SW 1271 (cell line): ENCODE measurements around the gene ZNF878.
A peak's percentile ranks its signal among the peaks of the same experiment; 100 is the strongest.
"Not testable (repeated sequence)": the region's sequence is repeated elsewhere in the genome, so short reads cannot be mapped to it uniquely, and the experiment has no call there.

ENCODE experiments used
- DNase-seq, 2 experiments: peaks; one replicate each; lab custom pipeline; 2025; lab: John Stamatoyannopoulos, UW

Gene ZNF878

GRCh38 chr19:12052497-12053169 is at the start of gene ZNF878:
Gene ZNF878, minus strand, starts transcription at chr19:12052961. Its CDS starts 160 bp downstream, at chr19:12052801.
- peak; percentile 95 to 97 for DNase-seq

GRCh38 chr19:12098040-12098439 is 45.3 kb upstream of the ZNF878 start:
- DNase-seq = no peak

- no peak for DNase-seq
These were observed 42.5 kb upstream of the ZNF878 start for GRCh38 chr19:12095111-12095790.

- DNase-seq = no peak
These were observed 41.0 kb upstream of the ZNF878 start for GRCh38 chr19:12093777-12094176.

- DNase-seq = no peak
These were observed 40.2 kb upstream of the ZNF878 start for GRCh38 chr19:12092956-12093355.

- DNase-seq = peak in 1 of 2 experiments; percentile 46
These were observed 39.5 kb upstream of the ZNF878 start for GRCh38 chr19:12092065-12092867.

- DNase-seq = peak in 1 of 2 experiments; percentile 20
These were observed 38.0 kb upstream of the ZNF878 start for GRCh38 chr19:12090807-12091206.

- no peak for DNase-seq
These were observed 32.5 kb upstream of the ZNF878 start for GRCh38 chr19:12085074-12085818.

GRCh38 chr19:12083336-12083735 is 30.6 kb upstream of the ZNF878 start:
- DNase-seq = not testable (repeated sequence)

GRCh38 chr19:12077375-12077774 is 24.6 kb upstream of the ZNF878 start:
- no peak for DNase-seq

- not testable (repeated sequence) for DNase-seq
These were observed 23.6 kb upstream of the ZNF878 start for GRCh38 chr19:12076331-12076730.

GRCh38 chr19:12075538-12076139 is 22.9 kb upstream of the ZNF878 start:
- DNase-seq = no peak

GRCh38 chr19:12064590-12065538 is 12.1 kb upstream of the ZNF878 start, which contains the start of gene ZNF844:
Gene ZNF844, plus strand, starts transcription at chr19:12064731. Its CDS starts 143 bp downstream, at chr19:12064874.
- DNase-seq = peak; percentile 83 to 94

- DNase-seq = no peak
These were observed 3.0 kb upstream of the ZNF878 start for GRCh38 chr19:12055784-12056183.

- DNase-seq = peak in 1 of 2 experiments; percentile 26
These were observed 667 bp downstream of the ZNF878 start for GRCh38 chr19:12052091-12052496.

GRCh38 chr19:12047868-12048267 is 4.9 kb downstream of the ZNF878 start:
- no peak for DNase-seq

- no peak for DNase-seq
These were observed 8.9 kb downstream of the ZNF878 start for GRCh38 chr19:12043752-12044422.

- no peak for DNase-seq
These were observed 9.9 kb downstream of the ZNF878 start for GRCh38 chr19:12042893-12043292.
